Measurements from ENCODE around the gene KRTAP13-4. TPM values are rescaled to one million over a fixed set of nuclear protein-coding genes. Genes with fewer than 3 reads are reported as not detected.

Gene KRTAP13-4, protein sequence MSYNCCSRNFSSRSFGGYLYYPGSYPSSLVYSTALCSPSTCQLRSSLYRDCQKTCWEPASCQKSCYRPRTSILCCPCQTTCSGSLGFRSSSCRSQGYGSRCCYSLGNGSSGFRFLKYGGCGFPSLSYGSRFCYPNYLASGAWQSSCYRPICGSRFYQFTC
- total RNA-seq = not detected

DNA sequence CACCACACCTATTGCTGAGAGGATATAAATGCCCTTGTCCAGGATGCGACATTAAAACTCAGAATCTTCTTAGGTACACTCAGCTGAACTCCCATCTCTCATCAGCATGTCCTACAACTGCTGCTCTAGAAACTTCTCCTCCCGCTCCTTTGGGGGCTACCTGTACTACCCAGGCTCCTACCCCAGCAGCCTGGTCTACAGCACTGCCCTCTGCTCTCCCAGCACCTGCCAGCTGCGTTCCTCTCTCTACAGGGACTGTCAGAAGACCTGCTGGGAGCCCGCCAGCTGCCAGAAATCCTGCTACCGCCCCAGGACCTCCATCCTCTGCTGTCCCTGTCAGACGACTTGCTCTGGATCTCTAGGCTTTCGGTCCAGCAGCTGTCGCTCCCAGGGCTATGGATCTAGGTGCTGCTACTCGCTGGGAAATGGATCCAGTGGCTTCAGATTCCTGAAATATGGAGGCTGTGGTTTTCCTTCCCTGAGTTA, at the start of gene KRTAP13-4:
Gene KRTAP13-4 (plus strand): TSS at position 51 of the 486 bp plus-strand sequence. CDS start 56 bp downstream, at position 107.

DNA sequence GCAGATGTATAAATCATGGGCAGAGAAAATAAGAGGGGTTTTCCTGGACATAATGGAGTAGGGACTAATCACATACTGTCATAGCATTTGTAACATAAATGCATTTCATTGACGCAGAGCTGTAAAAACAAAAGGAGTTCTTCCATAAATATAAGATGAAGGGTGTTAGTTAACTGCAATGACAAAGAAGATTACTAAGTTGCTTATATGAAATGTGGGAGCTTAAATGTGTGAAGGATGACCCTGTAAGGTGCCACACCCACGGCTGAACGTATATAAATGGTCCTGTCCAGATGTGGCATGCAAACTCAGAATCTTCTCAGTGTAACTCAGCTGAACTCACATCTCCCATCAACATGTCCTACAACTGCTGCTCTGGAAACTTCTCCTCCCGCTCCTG, 34.3 kb upstream of the KRTAP13-4 start, which contains the start of gene KRTAP13-1:
Gene KRTAP13-1 (plus strand): TSS at position 301 of the 400 bp plus-strand sequence. CDS start 56 bp downstream, at position 357.

DNA sequence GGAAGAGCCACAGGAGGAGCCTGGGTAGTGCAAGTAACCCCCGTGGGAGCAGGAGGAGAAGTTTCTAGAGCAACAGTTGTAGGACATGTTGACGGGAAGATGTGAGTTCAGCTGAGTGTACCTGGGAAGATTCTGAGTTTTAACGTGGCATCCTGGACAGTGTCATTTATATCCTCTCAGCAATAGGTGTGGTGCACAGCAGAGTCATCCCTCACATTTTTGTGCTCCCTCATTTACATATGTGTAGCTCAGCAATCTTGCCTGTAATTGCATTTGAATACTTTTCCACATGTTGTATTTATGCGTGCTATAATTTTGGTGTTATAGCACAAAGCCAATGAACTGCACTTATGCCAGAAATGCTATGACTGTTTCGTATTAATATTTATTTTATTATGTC, 4.2 kb upstream of the KRTAP13-4 start, which contains the start of gene KRTAP13-3:
Gene KRTAP13-3 (minus strand): TSS at position 101 of the 400 bp plus-strand sequence. CDS start 14 bp downstream, at position 87.

DNA sequence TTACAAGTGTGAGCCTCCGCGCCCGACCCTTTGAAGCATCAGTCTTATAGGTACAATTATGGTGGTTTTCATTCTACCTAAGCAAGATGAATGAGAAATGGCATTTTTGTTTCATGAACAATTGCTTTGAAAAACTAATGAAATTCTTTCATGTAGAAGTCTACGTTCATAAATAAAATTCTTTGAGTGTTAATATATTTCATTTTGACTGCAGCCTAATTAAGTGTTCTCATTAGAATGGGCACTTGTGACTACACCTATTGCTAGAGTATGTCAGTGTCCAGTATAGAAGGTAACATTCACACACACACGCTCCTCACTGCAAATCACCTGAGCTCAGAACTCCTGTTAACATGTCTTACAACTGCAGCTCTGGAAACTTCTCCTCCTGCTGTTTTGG, 10.0 kb downstream of the KRTAP13-4 start, which contains the start of gene KRTAP15-1:
Gene KRTAP15-1 (plus strand): TSS at position 301 of the 400 bp plus-strand sequence. CDS start 53 bp downstream, at position 354.

DNA sequence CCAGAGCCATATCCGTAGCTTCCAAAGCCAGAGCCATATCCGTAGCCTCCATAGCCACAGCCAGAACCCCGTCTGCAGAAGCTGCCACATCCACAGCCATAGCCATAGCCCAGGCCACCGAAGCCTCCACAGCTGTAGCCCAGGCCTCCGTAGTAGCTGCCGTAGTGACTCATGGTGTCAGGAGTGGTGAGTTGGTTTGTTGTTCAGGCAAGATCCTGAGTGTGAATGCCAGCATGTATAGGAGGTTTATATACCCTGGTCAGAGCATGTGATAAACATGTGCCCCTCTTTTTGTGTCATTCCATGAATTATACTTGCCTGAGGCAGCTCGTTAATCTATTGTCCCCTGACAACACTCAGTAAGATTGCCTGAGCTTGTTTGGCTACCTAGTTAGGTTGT, 50.1 kb downstream of the KRTAP13-4 start, which contains the start of gene KRTAP19-1:
Gene KRTAP19-1 (minus strand): TSS at position 223 of the 400 bp plus-strand sequence. CDS start 50 bp downstream, at position 173.

Other genes starting within 250 kb of the KRTAP13-4 start
- not detected for gene CLDN8, start 214.1 kb upstream of the KRTAP13-4 start, total RNA-seq
- not detected for gene KRTAP24-1, start 147.3 kb upstream of the KRTAP13-4 start, total RNA-seq
- not detected for gene KRTAP25-1, start 140.7 kb upstream of the KRTAP13-4 start, total RNA-seq
- not detected for gene KRTAP26-1, start 109.9 kb upstream of the KRTAP13-4 start, total RNA-seq
- gene KRTAP27-1, start 92.5 kb upstream of the KRTAP13-4 start, total RNA-seq = not detected
- gene KRTAP23-1, start 81.6 kb upstream of the KRTAP13-4 start, total RNA-seq = not detected
- not detected for gene KRTAP13-2, start 57.9 kb upstream of the KRTAP13-4 start, total RNA-seq
- gene KRTAP13-1, start 34.2 kb upstream of the KRTAP13-4 start, total RNA-seq = not detected
- not detected for gene KRTAP13-3, start 4.3 kb upstream of the KRTAP13-4 start, total RNA-seq
- not detected for gene KRTAP15-1, start 10.1 kb downstream of the KRTAP13-4 start, total RNA-seq
- not detected for gene KRTAP19-1, start 50.1 kb downstream of the KRTAP13-4 start, total RNA-seq
- gene KRTAP19-2, start 57.2 kb downstream of the KRTAP13-4 start, total RNA-seq = not detected
- gene KRTAP19-3, start 61.8 kb downstream of the KRTAP13-4 start, total RNA-seq = not detected
- gene KRTAP19-4, start 66.9 kb downstream of the KRTAP13-4 start, total RNA-seq = not detected
- not detected for gene KRTAP19-5, start 71.9 kb downstream of the KRTAP13-4 start, total RNA-seq
- not detected for gene KRTAP19-6, start 111.6 kb downstream of the KRTAP13-4 start, total RNA-seq
- gene KRTAP19-7, start 131.1 kb downstream of the KRTAP13-4 start, total RNA-seq = not detected
- not detected for gene KRTAP22-2, start 160.2 kb downstream of the KRTAP13-4 start, total RNA-seq
- gene KRTAP6-3, start 162.2 kb downstream of the KRTAP13-4 start, total RNA-seq = not detected
- not detected for gene KRTAP6-2, start 168.7 kb downstream of the KRTAP13-4 start, total RNA-seq
- gene KRTAP22-1, start 170.9 kb downstream of the KRTAP13-4 start, total RNA-seq = not detected
- gene KRTAP6-1, start 183.7 kb downstream of the KRTAP13-4 start, total RNA-seq = not detected
- gene KRTAP20-1, start 186.2 kb downstream of the KRTAP13-4 start, total RNA-seq = not detected
- gene KRTAP20-4, start 190.4 kb downstream of the KRTAP13-4 start, total RNA-seq = not detected
- gene KRTAP20-2, start 205.0 kb downstream of the KRTAP13-4 start, total RNA-seq = not detected
- gene KRTAP20-3, start 212.6 kb downstream of the KRTAP13-4 start, total RNA-seq = not detected

All from diencephalon (tissue), 1 donor.